ENCODE measurements around the gene LRSAM1. TPM values are rescaled to one million over a fixed set of nuclear protein-coding genes. Genes with fewer than 3 reads are reported as not detected.

Gene LRSAM1
- total and polyA plus RNA-seq, 9 of the 15 experiments (the other 6 are each of a cell fraction or from before 2014, with no cell fraction given) = 0.07 to 16.2 (median 4.7) TPM

DNA sequence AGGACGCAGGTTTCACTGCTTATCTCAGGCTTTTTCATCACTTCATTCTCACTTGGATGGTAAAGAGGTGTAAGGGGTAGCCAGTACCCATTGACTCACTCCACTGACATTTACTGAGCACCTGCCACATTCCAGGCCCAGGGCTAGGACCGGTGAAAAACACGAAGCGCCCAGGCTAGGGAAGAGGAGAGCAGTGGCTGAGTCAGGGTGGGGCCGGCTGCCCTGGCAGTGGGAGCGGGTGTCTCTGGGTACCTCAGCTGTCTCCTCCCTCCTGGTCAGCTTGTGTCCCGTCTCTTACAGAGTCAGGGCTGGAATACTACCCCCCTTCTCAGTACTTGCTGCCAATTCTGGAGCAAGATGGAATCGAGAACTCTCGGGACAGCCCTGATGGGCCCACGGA lies 22.2 kb downstream of the LRSAM1 start (continued):
- TF ChIP-seq, protein P1, sequence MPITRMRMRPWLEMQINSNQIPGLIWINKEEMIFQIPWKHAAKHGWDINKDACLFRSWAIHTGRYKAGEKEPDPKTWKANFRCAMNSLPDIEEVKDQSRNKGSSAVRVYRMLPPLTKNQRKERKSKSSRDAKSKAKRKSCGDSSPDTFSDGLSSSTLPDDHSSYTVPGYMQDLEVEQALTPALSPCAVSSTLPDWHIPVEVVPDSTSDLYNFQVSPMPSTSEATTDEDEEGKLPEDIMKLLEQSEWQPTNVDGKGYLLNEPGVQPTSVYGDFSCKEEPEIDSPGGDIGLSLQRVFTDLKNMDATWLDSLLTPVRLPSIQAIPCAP (CRISPR knock-in tag; IDR thresholded peaks at IDR 0.05; ENCODE audit: borderline replicate concordance) = no peak
- TF ChIP-seq GABPA (tag; conservative IDR thresholded peaks at IDR 0.05; ENCODE audit: low read depth) (no peak), POLR2G (IDR thresholded peaks at IDR 0.05; ENCODE audit: low read depth, low read length) (no peak)

DNA sequence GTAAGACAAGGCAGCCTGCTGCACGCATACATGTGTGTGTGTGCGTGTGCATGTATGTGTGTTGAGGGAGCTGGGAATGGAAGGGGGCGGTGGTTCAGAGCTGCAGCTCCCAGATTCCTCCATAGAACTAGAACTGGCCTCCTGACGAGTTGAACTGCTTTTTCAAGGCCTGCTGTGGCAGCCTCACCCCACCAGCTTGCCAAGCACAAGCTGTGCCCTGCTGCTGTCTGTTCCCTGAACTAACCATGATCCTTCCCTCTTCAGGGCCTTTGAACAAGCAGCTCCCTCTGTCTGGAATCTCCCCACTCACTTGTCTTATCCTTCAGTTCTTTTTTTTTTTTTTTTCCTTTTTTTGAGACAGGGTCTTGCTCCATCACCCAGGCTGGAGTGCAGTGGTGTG lies 22.6 kb downstream of the LRSAM1 start:
- no peak overlapping the region for H3K4me2 ChIP-seq (ENCODE audit: insufficient read depth, low read length)
- no TSS peak for BruUV-seq (replicated peaks)
- in situ Hi-C loops (cut with MboI) (no loop called here), intact Hi-C loops (cut with micrococcal nuclease) (no loop called here)
- 72% methylated on average over 3 of the region's 4 CpGs for WGBS (ENCODE audit: insufficient coverage, low coverage, missing lambda C conversion rate)
- no peaks in the 10 kb centered on the region for H3K9me3 ChIP-seq (replicated peaks; ENCODE audit: control insufficient read depth, insufficient read depth, low read depth, low read length)
- FAIRE-seq (no peak), DNase-seq (ENCODE audit: extremely low read depth in 1 of 4, low spot score in 3 of 4) (no peak), ATAC-seq (no peak)
- H3K27me3 ChIP-seq (ENCODE audit: control insufficient read depth in 2 of 2, insufficient read depth in 2 of 2, low read length in 2 of 2) = no peaks in the 10 kb centered on the region
- H3K27ac ChIP-seq (ENCODE audit: extremely low read depth, low read depth, low read length) = no peak overlapping the region
- no peaks in the 10 kb centered on the region for H3K9me1 ChIP-seq (ENCODE audit: control insufficient read depth, insufficient read depth, low read length)
- H3K36me3 ChIP-seq (ENCODE audit: control insufficient read depth, insufficient read depth, low read length) = peaks cover 18% of the 10 kb centered on the region; the same call in 1 of the 3 replicates
- ChIA-PET CTCF (ENCODE audit: low intra/inter-chr PET ratio) (no interaction called here), POLR2A (interaction anchor here (0.6 to 1.2 kb wide), 2 partner anchors 8 to 207 kb away, joined by 4 to 5 read pairs; no protein-coding TSS in a partner anchor)
- no peak overlapping the region for H2AFZ ChIP-seq (ENCODE audit: low read depth, low read length)
- TF ChIP-seq MIER1 (IDR thresholded peaks at IDR 0.05; ENCODE audit: low read depth) (no peak), FOSL1 (tag; conservative IDR thresholded peaks at IDR 0.05) (no peak), ZNF408 (CRISPR knock-in tag; IDR thresholded peaks at IDR 0.05; ENCODE audit: low read depth) (no peak), TAL1 (IDR thresholded peaks at IDR 0.05) (no peak), STAT5B (CRISPR knock-in tag; IDR thresholded peaks at IDR 0.05) (no peak), ZBTB7A (IDR thresholded peaks at IDR 0.05; ENCODE audit: borderline replicate concordance, control insufficient read depth, low read depth, low read length) (no peak), ZNF12 (CRISPR knock-in tag; IDR thresholded peaks at IDR 0.05) (no peak), RFX5 (IDR thresholded peaks at IDR 0.05; ENCODE audit: low read depth, low read length) (no peak)
- H3K9ac ChIP-seq (ENCODE audit: insufficient read depth in 1 of 2, low read depth in 2 of 2, low read length in 2 of 2) = no peak overlapping the region
- H3K4me1 ChIP-seq (replicated peaks in 1 of 2; ENCODE audit: control insufficient read depth in 2 of 2, insufficient read depth in 2 of 2, low read length in 2 of 2) = no peaks in the 10 kb centered on the region
- no peak overlapping the region for H3K4me3 ChIP-seq
- H3K79me2 ChIP-seq (ENCODE audit: control insufficient read depth, insufficient read depth, low read length) = no peaks in the 10 kb centered on the region
- no peaks in the 10 kb centered on the region for H4K20me1 ChIP-seq (replicated peaks; ENCODE audit: control insufficient read depth, insufficient read depth, low read length)

Data from K562 (cell line).